Left renal pelvis (tissue), 4 donors: ENCODE data around the gene SLC29A4. TPM values are rescaled to one million over a fixed set of nuclear protein-coding genes. Genes with fewer than 3 reads are reported as not detected.
"Not testable (repeated sequence)": the region's sequence is repeated elsewhere in the genome, so short reads cannot be mapped to it uniquely, and the experiment has no call there.

Source experiments
- DNase-seq, 4 donors: peaks; one replicate each; pipeline ENCODE4 v3.0.0-alpha.2; 2013; ENCODE audit warnings: low read depth in 4 of 4, low spot score in 3 of 4
- polyA plus RNA-seq, 4 donors: library from polyadenylated mRNA; unstranded; fragments of 120-200 nt; gene quantifications; one replicate each; pipeline ENCODE4 v1.2.1, GENCODE V29; 2013; ENCODE audit not compliant: insufficient read length in 4 of 4

SLC29A4 gene
- polyA plus RNA-seq, 4 donors: 9.5 to 26.7 (median 24.6) TPM

DNA sequence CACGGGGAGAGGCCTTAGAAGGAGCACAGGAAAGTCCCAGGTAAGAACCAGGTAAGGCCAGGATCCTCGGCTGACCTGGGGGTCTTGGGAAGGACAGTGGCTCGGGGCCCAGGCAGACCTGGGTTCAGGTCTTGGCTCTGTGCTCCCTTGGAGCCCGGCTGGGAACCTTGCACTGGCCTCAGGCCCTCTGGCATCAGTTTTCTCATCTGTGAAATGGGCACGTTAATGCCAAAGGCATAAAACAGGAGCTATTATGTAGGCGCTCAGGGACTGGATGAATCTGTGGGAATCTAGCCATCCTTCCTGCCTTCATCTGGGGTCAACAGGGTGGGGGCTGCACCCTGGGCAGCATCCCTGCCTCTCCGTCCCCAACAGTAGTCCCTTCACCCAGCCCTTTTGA is 8.3 kb upstream of the SLC29A4 start:
- no peak for DNase-seq

DNA sequence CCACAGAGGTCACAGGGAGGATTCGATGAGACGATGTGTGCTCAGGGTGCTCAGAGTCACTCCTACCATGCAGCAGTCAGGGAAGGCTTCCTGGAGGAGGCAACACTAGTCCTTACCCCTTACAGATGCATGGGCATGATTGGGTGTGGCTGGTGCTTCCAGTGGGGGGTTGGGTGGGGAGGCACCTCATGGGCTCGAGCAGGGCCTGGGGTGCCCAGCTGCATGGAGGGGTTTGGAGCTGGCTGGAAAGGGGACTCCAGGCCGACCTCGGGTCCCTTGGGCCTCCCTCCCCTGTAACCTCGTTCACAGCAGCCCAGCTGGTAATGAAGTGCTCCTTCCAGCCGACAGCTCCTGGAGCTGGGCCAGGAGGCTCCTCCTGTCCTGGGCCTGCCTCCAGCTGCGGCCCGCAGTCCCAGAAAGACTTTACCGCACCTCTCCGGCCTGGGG is 7.7 kb upstream of the SLC29A4 start:
- not testable (repeated sequence) for DNase-seq

DNA sequence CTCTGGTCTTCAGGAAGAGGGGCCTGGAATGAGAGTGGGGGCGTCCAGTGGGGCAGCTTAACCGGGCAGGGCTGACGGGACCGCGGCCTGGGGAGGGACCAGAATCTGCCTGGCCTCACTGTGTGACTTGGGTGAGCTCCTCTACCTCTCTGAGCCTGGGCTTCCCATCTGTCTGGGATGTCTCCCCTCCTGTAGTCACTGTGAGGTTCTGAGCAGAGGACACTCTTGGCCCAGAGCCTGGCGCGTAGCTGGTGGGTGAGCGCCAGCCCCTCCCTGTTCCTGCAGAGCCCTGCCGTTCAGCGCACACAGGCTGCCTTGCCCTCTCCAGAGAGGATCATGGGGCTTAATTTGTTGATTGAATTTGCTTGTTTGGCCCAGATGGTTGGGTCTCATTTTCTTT is 7.2 kb upstream of the SLC29A4 start:
- DNase-seq: not testable (repeated sequence)

DNA sequence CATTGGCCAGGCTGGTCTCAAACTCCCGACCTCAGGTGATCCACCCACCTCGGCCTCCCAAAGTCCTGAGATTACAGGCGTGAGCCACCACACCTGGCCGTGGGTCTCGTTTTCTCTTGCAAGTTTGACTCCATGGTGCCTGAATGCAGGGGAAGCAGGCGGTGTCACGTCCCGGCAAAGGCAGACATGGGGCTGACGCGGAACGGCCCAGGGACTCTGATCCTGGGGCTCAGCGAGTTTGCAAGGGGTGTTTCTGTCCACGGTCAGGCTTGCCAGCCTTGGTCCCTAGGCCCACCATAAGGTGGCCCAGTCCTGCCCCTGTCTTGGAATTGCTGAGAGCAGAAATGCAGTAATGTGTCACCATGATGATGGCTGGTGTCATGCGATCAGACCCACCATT is 6.6 kb upstream of the SLC29A4 start:
- not testable (repeated sequence) for DNase-seq

DNA sequence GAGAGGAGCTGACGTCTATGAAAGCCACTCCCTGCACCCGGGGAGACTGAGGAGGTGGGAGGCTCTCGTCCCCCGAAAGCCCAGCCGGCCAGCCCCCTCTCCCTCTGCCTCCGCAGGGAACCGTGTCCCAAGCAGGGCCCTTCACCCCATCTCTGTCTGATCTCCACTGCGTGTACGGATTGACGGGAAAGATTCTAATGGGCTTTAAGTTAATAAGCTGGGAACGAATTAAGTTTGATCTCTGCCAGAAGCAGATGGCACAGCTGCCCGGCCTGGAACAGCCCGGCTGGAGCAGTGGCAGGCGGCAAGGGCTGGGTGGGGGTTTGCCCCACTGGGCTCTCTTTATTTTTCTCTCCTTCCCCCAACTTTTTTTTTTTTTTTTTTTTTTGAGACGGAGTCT is 6.1 kb upstream of the SLC29A4 start:
- DNase-seq: no peak

DNA sequence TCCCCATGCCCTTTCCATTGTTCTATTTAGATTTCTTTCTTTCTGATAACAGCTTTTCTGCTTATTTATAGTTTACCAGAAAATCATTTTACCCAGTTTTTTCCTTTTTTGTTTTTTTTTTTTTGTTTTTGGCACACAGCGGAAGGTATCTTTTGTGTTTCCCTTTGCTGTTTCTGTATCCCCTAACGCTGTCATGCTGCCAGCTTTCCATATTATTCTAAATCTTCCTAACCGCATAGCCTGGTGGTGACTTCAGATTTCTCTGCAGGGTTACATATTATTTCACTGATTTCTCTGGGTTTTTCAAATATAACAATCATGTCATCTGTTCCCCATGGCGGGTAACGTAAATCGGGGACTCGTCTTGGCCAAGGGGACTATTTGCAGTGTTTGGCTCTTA is 4.0 kb upstream of the SLC29A4 start:
- no peak for DNase-seq

DNA sequence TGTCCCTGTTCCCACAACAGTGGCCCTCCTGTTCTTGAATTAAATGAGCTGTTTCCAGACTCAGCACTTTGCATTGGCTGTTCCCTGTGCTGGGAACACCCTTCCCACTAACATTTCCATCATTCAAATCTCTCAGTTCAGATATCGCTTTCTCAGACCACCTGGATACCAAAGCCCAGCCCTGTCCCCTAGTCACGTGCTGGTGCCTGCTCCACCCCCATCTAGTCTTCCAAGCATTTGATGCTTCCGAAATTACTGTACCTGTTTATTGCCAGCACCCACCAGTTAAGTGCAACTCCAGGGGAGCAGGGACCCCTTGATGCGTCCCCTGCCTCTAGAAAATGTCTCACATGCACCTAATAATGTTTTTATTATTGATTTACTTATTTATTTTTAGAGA is 3.0 kb upstream of the SLC29A4 start:
- DNase-seq: no peak

DNA sequence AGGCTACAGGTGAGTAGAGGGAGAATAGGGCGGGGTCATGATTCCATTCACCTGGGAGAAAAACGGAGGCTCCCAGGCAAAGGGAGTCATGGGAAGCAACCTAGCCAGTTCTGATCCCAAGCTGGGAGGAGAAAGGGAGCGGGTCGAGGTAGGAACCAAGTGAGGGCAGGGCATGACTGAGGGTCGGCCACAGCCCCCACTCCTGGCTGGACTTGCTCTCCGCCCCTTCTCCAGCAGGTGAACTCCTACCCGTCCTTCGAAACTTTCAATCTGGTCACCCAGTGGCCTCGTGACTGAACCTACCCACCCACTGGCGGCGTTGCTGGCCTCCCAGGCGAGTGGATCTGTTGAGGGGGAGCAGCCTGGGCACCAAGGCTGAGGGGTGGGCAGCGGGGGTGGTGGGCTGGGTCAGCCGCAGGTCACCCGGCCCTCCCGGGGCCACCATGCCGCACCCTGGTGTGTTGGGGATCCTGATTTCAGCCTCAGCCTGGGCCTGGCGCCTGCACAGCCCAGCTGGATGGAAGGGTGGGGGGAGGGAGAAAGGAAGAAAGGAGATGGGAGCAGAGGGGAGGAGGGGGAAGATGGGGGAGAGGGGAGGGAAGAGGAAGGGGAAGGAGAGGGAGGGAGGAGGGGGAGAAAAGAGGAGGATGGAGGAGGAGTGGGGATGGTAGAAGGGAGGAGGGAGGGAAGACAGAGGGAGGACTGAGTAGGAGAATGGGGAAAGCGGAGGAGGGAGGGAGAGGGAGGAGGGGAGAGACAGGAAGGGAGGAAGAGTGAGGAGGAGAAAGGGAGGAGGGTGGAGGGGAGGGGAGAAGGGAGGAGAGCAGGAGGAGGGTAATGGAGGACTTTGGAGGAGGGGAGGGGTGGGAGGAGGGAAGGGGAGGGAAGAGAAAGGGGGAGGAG is 894 bp upstream of the SLC29A4 start:
- not testable (repeated sequence) for DNase-seq

DNA sequence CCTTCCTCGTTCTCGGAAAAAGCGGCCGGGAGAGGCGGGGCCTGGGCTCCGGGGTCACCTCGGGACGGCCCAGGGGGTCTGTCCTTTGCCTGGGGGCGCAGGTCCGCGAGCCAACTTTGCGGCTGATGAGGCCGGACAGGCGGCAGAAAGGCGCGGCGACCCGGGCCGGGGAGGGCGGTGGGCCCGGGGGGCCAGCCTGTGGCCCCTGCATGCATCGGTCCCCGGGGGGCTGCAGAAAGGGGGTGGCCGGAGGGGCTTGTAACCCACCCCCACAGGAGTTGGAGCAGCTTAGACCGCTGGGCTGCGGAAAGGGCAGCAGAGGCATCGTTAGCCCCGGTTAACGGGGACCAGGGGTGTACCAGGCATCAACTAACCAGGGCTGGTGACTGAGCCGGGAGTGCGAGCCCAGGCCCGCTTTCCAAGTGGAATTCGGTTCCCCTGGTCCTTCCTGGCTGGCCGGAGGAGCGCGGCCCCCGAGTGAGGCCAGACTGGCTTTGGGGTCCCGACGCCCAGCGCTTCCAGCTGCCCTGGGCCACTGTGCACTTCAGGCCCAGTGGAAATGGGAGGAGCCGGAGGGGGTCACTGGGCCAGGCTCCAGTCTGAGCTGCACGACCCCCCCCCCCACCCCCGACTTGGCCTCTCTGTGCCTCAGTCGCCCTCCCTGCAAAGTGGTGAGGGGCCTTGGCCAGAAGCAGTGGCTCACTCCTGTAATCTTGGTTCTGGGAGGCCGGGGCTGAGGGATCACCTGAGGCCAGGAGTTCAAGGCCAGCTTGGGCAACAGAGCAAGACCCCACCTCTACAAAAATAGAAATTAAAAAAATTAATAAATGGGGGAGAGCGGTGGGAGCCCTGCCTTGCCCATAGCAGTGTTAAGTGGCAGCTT is 919 bp downstream of the SLC29A4 start:
- DNase-seq: no peak

DNA sequence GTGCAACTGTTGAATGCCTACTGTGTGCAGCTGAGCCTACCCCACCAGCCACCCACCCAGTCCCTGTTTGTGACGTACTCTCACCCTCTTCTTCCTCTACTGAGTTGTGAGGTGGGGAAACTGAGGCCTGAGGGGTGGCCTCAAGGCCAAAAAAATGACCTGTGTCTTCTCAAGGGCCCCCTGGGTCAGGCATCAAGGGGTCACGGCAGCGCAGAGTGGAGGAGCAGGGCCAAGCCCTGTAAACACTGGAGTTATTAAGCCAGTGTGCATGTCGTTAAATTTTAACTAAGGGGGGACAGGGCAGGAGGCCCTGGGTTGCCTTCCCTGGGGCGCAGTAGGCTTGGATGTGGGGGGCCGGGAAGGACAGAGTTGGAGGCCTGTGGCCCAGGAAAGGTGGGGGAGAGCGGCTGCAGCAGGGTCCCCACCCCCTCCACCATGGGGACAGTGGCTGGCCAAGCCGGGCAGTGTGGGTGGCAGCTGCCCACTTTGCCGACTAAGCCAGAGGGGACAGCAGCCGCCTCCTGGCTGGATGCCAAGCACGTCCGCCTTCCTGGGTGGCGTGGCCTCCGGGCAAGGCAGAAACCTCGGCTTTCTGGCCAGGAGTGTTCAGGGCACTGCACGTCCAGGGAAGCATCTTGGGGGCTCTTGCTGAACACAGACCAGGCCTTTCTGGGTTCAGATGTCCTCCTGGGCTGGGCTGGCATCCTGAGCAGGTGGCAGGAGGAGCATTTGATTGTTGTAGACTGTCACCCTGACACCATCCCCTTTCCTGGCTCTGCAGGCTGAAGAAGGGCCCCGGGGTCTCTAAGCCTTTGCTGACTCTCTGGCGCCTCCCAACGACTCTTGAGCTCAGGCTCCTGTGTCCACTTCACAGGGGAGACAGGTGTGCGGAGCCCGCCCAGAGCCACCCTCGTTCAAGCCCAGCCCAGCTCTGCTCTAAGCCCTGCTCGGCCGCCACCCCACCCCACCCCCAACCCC is 1.9 kb downstream of the SLC29A4 start:
- DNase-seq: peak; percentile 18 to 58 (median 44)

DNA sequence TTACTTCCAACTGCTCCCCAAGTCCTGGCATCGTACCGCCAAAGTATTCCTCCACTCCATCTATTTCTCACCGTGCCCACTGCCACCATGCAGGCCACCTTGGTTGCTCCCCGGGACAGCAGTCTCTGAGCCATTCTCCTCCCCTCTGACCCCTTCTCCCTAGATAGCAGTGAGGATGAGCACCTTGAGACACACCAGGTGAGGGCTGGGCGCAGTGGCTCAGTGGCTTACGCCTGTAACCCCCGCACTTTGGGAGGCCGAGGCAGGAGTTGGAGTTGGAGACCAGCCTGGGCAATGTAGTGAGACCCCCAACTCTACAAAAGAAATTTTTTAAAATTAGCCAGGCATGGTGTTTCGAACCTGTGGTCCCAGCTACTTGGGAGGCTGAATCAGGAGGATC is 4.2 kb downstream of the SLC29A4 start:
- DNase-seq: no peak

DNA sequence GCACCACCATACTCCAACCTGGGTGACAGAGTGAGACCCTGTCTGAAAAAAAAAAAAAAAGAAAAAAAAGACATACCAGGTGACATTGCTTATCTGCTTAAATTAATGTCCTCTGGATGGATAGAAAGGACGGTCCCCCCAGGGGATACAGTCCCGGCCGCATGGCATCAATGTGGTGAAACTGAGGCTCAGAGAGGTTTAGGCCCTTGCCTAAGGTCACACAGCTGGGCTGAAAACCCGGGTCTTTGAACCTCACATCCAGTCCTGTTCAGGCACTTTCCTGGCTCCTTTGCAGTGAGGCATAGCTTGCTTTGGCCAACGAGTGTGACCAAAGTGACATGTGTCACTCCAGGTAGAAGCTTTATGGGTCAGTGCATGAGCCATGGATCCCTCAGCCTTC is 4.6 kb downstream of the SLC29A4 start:
- DNase-seq: not testable (repeated sequence)

DNA sequence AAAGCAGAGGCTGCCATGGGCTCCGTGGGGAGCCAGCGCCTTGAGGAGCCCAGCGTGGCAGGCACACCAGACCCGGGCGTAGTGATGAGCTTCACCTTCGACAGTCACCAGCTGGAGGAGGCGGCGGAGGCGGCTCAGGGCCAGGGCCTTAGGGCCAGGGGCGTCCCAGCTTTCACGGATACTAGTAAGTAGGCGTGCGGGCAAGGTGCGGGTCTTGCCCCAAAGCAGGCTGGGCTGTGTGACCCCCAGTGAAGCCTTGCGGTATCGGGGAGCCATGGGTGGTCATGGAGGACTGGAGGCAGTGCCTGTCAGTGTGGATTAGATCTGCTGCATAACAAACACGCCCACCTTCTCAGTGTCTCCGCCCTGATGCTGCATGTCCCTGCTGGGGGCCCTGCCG is 5.1 kb downstream of the SLC29A4 start:
- DNase-seq: no peak

DNA sequence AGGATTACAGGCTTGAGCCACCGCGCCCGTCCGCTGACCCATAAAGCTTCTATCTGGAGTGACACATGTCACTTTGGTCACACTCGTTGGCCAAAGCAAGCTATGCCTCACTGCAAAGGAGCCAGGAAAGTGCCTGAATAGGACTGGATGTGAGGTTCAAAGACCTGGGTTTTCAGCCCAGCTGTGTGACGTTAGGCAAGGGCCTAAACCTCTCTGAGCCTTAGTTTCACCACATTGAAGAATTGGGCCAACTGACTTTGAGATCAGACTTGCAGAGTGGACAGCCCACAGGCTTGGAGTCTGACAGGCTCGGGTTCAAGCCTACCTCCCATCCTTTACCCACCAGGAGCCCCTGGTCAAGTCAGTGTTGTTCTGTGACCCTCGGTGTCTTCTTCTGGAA is 5.8 kb downstream of the SLC29A4 start:
- not testable (repeated sequence) for DNase-seq

DNA sequence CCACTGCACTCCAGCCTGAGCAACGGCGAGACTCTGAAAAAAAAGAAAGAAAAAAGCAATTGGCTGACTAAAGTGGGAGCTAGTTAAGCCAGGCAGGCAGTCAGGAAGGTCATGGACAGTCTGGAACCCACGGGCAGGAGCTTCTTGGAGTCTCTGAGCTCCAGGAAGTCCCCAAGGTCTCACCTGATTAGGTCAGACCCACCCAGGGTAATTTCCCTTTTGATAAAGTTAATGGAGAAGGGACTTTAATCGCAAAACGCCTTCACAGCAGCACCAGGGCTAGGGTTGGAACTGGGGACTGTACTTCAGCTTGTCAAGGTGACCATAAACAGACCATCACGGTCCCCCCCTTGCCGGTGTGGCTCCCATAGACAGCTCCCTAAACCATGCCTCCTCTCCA is 6.6 kb downstream of the SLC29A4 start:
- no peak for DNase-seq

DNA sequence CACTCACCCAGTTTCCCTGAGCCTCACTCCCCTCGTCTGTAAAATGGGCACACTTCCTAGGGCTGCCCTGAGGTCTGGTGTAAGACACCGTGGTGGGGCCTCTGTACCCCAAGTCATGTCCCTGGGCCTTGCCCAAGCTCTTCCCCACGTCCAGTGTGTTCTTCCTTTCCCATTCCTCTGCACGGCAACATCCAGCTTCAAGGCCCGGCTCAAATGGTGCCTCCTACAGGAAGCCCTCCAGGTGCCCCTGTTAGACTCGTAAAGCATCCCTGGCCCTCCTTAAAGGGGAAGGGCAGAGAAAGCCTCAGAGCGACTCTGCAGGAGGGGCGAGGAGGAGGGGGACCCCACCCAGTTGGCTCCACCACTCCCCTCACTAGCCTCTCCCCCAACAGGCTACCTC is 8.6 kb downstream of the SLC29A4 start:
- no peak for DNase-seq

DNA sequence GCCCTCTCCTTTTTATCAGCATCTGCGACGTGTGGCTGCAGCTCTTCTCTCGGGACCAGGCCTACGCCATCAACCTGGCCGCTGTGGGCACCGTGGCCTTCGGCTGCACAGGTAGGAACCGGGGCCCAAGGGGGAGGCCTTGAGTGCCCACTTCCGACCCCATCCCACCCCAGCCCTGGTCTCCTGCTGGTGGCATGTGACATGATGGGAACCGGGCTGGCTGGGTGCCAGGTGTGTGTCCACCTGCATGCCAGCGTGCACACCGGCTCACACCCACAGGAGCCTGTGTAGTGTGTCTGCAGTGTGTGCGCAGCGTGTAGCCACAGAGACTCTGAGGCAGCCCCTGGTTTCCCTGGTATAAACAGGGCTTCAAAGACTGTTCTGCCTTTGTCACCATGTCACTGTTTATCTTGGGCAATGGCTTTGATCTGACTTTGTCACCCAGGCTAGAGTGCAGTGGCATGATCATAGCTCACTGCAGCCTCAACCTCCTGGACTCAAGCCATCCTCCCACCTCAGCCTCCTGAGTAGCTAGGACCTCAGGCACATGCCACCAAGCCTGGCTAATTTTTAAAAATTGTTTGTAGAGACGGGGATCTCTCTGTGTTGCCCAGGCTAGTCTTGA is 9.1 kb downstream of the SLC29A4 start:
- not testable (repeated sequence) for DNase-seq

DNA sequence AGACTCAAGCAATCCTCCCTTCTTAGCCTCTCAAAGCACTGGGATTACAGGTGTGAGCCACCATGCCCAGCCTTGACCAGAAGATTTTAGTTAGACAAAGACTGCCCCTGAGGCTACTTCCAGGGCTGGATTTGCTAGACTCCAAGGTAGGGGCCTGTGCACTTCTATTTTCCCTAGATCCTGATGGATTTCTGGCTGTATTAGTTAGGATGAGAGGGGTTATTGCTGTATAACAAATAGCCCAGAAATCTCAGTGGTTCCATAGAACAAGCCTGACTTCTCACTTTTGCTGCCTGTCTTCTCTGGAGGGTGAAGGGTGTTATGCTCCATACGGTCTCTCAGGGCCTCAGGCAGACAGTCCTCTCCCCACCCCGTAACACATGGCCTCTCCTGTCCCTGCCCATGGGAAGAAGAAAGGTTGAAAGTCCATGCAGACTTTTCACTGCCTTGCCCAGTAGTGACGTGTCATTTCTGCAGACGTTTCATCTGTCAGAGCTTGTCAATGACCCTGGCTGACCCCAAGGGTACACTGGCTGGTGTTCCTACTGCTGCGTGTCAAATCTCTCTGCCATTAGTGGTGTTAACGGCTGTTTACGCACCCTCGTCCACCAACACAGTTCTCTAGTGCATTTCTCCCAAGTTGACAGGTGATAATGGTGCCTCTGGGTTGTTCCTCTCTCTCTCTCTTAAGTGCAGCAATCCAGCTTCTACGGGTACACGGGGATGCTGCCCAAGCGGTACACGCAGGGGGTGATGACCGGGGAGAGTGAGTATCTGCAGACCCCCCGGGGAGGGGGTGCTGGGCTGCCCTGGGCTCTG is 11.6 kb downstream of the SLC29A4 start:
- DNase-seq: no peak
